ENCODE results near the gene CST5.
"Not testable (repeated sequence)": the region's sequence is repeated elsewhere in the genome, so short reads cannot be mapped to it uniquely, and the experiment has no call there.

Gene CST5, protein sequence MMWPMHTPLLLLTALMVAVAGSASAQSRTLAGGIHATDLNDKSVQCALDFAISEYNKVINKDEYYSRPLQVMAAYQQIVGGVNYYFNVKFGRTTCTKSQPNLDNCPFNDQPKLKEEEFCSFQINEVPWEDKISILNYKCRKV
- long read RNA-seq, donor 1, result 0 reads
- long read RNA-seq, donor 2, result 0 reads
- long read RNA-seq, donor 3, partial matches to known transcripts, result 0 of 1 reads
- long read RNA-seq, donor 3, other reads (novel, unspliced or antisense), result 0 of 1 reads
- long read RNA-seq, donor 4, result 0 reads
- long read RNA-seq, donor 5, partial matches to known transcripts, result 0 of 1 reads
- long read RNA-seq, donor 5, other reads (novel, unspliced or antisense), result 0 of 1 reads
- long read RNA-seq, donor 6, result 0 reads
- long read RNA-seq, donor 7, result 0 reads
- long read RNA-seq, donor 8, result 0 reads

DNA sequence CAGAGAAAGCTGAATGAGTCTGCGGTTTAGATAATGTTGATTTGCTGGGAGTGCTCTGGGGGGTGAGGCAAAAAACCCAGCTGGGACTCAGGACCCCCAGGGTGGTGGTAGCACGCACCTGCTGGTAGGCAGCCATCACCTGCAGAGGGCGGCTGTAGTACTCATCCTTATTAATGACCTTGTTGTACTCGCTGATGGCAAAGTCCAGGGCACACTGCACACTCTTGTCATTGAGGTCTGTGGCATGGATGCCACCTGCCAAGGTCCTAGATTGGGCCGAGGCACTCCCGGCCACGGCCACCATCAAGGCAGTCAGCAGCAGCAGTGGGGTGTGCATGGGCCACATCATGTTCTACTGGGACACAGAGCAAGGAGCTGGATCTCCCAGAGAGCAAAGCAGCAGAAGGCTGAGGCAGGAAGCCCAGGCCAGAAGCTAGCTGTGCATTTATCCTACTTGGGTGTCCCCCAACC, at the start of gene CST5:
CST5 (minus strand) TSS at position 421 of the 471 bp plus-strand sequence; CDS start at position 349, 72 bp downstream.
- no peak for DNase-seq

DNA sequence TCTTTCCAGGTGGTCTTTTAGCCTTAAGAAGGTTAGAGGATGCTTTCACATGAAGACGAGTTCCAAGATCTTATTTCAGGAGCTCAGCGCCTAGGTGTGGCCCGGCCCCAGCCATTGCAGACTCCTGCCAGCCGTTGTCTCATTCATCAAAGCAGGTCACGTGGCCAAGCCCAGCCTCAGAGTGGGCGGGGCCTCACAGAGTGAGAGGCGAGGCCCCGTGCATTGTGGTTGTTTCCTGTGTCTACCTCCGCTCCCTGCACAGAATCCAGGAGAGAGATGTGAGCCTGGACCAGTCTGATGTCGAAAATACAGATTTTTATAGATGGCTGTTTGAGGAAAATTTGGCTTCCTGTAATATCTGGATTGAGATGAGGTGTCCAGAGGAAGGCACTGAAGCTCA, 49.2 kb upstream of the CST5 start:
- no peak for DNase-seq

DNA sequence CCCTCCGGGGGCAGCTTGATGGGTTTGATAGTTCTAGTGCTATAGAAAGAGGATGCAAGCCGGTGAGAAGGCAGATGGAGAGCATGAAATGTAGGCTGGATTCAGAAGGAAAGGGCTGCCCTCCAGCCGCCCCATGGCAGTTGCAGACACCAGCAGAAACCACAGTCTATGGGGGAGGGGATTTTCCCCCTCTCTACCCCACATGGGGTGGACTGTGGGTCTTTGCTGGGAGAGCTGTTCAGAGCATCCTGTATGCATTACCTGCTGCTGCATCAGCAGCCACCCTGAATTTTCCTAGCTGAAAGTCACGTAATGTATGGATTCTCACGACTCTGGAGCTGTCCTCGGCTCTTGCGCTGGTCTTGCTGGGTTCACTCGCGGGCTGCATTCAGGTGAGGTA, 48.8 kb upstream of the CST5 start:
- no peak for DNase-seq

DNA sequence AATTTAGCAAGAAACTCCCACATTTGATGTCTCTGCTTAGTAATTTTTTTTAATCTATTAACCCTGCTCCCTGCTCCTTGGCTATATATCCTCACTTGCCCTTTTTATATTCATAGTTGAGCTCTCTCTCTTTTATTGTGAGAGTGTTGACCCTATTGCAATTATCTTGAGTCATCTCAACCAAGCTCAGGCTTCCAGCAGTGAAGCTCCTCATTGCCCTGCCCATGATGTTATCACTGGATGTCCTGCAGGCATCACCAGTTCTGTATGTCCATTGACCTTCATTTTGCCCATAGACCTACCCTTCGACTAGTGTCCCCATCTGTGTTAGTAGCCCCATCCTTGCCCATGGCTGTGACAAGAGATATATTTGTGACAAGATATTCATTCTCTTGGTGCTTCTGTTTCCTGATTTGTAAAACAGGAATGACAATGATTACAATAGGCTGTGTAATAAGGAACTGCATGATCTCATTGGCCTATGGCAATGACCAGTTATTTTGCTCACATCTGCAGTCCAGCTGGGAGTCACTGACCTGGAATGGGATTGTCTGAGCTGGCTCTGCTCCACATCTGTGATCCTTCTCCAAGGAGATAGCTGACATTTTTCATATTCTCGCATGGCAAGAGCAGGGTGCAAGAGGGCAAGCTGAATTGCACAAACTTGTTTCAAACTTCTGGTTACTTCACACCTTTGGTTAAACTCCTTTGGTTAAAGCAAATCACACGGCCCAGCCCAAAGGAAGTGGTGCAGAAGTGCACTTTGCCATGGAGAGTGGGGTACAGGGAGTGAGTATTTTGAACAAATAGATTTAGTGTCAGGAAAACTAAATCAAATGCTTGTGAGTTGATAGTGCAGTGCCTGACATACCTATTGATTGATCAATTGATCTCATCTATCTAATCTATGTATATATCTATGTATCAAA, 47.7 kb upstream of the CST5 start:
- DNase-seq, result no peak

DNA sequence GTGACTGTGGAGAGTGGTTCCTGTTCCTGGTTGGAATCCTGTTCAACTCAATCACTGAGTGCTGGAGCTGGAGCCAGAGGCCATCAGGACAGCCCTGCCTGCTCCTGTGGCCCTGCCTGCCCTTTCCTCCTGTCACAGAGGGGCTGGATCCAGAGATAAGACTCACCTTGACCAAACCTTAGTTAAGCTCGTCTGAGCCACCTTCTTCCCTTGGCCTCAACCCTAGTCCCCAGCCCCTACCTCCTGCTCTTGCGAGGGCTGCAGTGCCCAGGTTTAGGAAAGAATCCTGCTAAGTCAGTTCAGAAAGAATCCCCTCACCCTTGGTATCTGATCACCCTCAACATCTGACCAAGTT, 47.0 kb upstream of the CST5 start:
- DNase-seq, result no peak

DNA sequence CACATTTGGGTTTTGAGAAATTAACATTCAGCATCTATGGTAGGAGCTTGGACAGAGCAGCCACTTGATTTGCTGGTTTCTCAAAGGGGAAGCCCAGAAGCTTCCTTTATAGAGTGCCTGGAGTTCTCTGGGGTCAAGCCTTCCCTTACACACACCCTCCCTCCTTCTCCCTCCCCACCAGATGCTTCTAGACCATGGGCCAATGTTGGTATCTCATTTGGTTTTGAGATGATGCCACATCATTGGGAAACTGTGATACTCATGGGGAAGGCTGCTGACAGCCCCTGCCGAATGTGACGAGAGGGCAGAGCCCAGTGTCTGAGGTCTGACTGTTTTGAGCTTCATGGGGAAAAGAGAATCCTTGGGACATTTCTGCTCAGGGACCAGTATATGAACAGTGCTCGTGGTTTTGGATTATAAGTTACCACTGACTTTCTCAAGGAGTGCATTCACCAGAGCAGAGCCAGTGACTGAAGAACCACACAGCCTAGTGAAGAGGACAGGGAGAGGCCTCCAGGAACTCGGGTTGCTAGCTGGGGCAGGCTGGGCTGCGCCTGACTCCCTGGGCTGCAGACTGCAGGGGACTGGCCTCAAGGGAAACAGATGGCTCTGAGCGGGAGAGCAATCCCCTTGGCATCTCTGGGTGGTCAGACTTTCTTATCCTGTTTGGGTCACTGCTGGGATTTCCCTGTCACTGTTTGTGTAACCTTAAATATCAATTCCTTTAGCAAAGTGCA, 46.4 kb upstream of the CST5 start:
- no peak for DNase-seq

DNA sequence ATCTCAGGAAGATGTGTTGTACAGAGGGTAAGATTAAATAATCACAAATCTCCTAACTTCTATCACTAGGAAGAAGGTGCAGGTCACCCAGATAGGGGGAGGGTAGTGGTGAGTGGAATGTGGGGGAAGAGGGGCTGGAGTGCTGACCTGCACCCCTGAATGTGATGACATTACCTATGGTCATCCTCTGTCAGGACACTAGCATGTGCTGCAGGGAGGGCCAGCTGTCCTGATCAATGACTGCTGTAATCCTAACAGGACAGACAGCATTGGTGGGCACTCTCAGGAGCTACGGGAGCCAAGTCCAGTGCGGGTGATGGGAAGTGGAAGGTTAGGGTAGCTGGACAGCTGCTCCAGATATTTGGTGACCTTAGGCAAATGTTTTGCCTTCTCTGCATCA, 45.2 kb upstream of the CST5 start:
- DNase-seq, result no peak

DNA sequence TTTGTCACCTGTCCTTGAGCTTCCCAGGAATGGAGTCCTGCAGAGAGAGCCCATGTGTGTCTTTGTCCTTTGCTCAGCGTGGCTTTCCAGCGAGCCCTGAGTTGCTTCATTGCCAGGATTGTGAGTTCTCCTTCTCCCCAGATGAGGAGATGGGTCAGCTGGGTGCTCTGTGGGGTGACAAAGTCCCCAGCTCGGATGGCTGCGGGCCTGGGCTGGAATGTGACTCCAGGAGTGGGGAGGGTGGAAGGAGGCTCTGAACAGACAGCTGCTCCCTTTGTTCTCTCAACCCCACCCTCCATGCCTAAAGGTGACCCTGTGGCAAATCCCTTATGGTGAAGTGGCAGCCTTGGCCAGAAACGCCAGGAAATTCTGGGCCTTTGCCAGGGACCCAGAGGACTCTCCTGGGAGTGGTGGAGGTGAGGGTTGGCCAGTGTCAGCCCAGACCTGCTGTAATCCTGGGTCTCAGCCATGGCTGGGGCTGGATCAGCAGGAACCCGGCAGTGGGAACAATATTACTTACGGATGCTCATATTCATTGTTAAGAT, 44.4 kb upstream of the CST5 start:
- no peak for DNase-seq

DNA sequence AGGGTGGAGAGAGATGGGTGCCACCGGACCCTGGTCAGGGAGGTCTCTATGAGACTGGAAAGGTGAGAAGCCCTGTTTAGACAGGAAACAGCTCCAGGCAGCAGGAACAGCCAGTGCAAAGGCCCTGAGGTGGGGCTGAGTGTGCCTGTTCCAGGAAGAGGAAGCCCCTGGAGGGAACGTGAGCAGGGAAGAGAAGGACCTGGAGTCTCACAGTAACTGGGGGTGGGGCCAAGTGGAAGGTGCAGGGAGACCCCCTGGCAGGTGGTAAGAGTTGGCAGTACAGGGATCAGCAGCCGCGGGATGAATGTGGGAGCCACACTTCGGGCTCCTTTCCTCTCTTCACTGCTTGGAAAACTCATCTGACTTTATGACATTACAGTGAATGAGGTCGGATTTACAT, 43.8 kb upstream of the CST5 start:
- no peak for DNase-seq

DNA sequence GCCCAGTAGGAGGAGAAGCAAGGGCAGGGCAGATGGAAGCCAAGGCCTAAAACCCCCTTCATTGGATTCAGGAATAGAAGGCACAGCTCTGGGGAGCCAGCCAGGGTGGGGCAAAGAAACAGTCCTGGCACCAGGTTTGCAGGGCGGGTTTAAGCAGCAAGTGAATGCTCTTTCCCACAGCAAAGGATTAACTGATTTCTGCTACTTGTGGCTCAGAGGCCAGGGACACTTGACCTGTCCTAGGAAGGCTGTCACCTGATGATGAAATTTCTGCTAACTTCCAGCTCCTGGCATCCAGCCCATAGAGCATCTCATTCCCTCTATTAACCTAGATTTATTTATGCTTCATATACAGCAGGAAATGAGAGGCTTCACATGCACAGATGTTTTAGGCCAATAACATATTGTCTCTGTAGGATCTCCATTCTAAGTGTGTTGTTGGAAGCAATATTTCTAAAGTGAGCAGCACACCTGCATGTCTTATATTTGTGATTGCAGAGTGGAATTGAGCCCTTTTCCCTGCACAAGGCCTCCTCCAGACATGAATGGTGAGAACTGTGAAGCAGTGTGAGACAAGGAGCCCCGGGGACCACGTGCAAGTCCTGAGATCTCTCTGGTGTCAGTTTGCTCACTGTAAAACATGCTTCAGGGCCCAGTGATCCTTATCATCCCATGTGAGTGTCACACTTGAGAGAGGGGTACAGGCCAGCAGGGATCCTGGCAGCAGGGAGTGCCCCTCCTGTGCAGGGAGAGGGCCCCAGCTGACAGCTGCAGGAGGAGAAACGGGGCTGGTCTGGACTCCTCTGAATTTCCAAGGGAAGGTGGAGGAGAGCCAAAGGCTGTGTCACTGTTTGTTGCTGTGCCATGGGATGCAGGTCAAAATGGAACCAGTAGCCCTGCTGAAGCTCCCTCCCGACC, 41.1 kb upstream of the CST5 start:
- DNase-seq, result no peak

DNA sequence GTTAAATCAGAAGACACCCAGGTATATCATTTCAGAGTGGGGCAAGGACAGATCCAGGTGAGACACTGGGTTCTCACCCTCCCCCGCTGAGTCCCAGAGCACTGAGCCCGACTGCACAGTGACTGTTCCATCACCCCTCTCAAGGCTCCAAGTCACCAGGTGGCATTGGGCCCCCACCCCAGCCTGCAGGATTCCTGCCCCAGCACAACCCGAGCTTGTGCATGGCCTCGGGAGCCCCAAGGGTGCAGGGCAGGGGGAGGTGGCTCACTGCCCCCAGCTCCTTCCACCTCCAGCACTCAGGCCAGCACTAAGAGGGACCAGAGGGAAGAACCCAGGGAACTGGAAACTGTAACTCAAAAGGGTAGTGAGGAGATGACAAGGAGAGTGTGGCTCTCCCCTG, 39.3 kb upstream of the CST5 start:
- DNase-seq, result no peak

DNA sequence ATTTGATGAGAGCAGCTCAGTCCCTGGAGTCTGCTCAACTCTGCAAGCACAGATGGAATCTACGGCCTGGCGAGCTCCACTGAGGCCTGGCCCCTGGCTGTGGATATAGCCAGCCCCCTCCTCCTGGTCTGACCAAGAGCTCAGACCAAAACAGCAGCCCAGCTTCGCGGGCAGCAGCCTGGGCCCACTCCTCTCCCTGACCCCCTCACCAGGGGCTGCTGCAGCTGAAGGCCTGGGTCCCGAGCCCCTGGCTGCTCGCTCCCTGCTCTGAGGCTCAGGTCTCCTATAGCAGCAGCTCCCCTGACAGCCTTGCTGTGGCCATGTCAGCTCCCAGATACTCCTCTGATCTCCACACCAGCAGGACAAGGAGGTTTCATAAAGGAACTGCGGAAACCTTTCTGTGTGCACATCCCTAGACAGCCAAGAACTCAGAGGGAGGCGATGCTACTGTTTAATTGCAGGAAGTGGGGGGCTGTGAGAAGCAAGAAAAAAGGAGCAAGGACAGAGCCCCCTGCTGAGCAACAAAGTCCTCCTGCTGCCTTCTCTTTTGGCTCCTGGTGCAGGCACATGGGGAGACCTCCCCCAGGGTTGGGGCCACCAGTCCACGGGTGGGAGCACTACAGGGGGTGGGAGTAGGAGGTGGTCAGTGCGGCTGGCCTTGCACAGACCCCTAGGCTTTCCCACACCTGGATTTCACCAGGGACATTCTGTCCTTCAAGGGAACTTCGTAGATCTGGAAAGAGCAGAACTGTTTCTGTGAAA, 38.7 kb upstream of the CST5 start:
- no peak for DNase-seq

DNA sequence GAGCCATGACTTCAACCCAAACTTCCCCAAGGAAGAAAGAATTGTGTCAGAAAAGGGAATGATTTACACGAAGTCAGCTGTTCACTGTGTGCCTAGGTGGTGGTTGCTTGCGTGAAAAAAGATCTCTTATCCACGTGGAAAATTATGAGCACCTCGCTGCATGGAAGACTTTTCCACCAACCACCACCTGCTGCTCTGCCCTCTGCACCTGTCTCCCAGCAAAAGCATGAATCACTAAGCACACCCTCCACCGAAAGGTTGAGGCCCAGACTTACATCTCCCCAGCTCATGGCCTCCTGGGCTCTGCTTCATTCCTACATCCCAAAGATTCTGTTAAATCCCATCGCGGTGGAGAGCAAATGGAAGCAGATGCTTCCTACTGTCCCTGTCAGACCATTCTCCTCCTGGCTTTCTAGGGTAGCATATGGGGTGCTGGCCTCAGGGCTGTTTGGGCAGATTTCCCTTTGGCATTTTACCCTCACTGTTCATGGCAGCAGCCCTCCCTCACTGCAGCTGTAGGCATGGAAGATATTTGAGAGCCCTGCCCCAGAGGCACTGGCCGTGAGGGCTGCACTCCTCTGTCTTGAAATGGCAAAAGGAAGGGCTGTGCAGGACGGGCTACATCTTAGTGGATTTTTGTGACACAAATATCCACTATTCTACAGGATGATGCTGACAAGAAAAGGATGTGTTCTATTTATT, 37.6 kb upstream of the CST5 start:
- DNase-seq, result no peak

DNA sequence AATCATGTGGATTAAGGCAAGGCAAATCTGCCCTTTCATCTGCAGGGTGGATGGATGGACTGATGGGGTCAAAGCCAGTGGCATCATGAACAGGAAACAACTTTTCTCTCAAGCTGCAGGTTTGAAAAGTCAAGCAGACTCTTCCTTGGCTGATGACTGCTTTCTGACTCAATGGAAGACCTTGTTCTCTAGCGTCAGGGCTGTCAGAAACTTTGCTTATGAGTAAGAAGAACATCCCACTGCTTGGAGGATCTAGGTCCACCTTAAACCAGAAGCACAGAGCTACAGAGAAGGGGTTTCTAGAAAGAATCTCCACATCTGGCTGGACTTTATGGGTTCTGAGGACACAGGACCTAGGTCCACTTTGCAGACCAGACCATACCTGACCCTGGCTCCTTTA, 36.3 kb upstream of the CST5 start:
- DNase-seq, result no peak

DNA sequence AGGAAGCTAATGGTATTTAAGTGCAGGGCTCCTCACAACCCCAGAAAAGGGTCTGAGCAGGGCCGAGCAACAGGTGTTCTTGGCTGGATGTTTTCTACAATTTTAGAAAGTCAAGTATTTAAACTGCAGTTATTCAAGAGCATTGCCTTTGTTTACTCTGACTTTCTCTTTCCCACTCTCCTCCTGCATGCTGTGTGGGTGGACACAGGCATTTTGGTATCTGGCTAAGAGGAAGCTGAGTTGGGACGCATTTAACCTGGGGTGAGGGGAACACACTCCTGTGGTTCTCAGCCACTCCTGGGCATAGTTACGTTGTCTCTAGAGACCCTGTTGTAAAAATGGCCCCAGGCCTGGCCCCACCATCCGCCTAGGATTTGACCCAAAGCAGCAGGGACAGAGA, 34.9 kb upstream of the CST5 start:
- DNase-seq, result not testable (repeated sequence)

DNA sequence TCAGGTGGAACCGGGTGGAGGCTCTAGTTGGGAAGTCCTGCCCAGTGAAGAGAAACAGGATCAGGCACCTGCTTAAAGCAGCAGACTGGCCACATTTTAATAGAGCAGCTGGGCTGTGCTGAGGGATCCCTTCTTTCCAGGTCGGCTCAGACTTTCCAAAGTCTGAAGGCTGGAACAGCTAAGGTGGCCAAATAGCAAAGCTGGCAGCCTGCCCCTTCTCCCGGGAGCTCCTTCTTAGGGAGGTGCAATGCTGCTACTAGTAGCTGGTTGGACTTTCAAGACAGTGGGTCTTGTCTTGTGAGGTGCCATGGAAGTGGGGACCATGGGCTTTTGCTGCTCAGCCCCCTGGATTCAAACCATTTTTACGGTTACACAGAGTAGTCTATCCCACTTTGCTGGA, 30.7 kb upstream of the CST5 start:
- no peak for DNase-seq

DNA sequence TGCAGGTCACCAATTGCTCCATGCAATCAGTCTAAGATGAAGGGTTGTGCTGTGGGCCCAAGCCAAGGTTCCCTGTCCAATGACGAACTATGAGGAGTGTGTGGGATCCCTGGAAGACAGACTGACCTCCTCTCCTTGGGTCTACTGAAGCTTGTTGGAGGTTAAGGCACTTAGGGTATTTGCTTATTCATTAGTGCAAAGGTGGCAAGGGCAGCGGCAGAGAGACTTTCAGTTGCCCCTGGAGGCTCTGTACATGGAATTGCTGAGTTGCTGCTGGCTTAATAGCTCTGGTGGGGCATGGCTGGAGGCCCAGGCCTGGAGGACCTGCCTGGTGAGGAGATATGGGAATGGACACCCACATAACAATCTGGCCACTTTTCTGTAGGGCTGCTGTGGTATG, 29.8 kb upstream of the CST5 start:
- DNase-seq, result no peak

DNA sequence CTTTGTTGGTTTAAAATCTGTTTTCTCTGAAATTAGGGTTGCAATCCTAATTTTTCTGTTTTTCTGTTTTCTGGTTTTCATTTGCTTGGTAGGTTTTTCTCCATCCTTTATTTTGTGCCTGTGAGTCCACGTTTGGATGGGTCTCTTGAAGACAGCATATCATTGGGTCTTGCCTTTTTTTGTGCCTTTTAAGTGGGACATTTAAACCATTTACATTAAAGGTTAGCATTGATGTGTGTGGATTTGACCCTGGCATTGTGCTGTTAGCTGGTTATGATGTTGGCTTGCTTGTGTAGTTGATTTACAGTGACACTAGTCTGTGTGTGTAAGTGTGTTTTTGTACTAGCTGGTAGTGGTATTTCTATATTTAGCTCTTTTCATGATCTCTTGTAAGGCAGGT, 28.0 kb upstream of the CST5 start:
- no peak for DNase-seq

DNA sequence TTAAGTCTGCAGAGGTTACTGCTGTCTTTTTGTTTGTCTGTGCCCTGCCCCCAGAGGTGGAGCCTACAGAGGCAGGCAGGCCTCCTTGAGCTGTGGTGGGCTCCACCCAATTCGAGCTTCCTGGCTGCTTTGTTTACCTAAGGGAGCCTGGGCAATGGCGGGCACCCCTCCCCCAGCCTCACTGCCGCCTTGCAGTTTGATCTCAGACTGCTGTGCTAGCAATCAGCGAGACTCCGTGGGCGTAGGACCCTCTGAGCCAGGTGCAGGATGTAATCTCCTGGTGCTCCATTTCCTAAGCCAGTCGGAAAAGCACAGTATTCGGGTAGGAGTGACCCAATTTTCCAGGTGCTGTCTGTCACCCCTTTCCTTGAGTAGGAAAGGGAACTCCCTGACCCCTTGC, 22.8 kb upstream of the CST5 start:
- not testable (repeated sequence) for DNase-seq

DNA sequence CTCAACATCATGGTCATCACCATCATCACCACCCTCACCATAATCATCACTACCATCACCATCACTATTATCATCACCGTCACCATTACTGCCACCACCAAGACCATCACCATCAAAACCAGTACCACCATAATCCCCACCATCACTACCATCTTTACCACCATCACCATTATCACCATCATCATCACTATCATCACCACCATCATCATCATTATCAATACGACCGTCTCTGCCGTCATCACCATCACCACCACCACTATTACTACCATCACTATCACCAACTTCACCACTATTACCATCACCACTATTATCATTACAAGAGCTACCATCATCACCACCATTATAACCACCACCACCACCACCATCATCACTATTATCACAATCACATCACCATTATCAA, 11.3 kb upstream of the CST5 start:
- not testable (repeated sequence) for DNase-seq

Measured in right kidney (tissue), 9 donors.